Left lung (tissue), 10 donors: ENCODE results near the gene TM7SF3. TPM values are rescaled to one million over a fixed set of nuclear protein-coding genes. Genes with fewer than 3 reads are reported as not detected.

Experiments used
- ATAC-seq: fragments of 200-7000 bp; cut with Tn5 transposase; one replicate; pipeline ENCODE4 v1.9.1; 2020; ENCODE audit warnings: moderate library complexity
- DNase-seq, 4 donors: peaks; one replicate each; pipeline ENCODE4 v3.0.0-alpha.2; 2013 to 2020
- H3K27ac ChIP-seq, 2 donors: fragments of 200-600 bp; sonication (generic) in 1 of 2; one replicate each; pipeline versions ENCODE4 v1.5.0 to v1.8.0; 2020 to 2021
- H3K27me3 ChIP-seq, 2 donors: fragments of 200-600 bp; sonication (generic) in 1 of 2; one replicate each; pipeline versions ENCODE4 v1.5.0 to v1.8.0; 2020 to 2021
- H3K36me3 ChIP-seq, 2 donors: fragments of 200-600 bp; sonication (generic) in 1 of 2; one replicate each; pipeline versions ENCODE4 v1.5.0 to v1.8.0; 2020 to 2021
- H3K4me1 ChIP-seq, 2 donors: fragments of 200-600 bp; one replicate each; pipeline ENCODE4 v1.8.0; 2021
- H3K4me3 ChIP-seq, 2 donors: fragments of 200-600 bp; sonication (generic) in 1 of 2; one replicate each; pipeline versions ENCODE4 v1.5.0 to v1.8.0; 2020 to 2021; ENCODE audit warnings: mild to moderate bottlenecking in 1 of 2
- H3K9me3 ChIP-seq, 2 donors: fragments of 200-600 bp; sonication (generic) in 1 of 2; one replicate each; pipeline versions ENCODE4 v1.5.0 to v1.8.0; 2020 to 2021
- intact Hi-C, 2 donors: fragments of 100-400 bp; cut with DNase I; formaldehyde crosslinking; loops; one replicate each; pipeline versions ENCODE4 v1.11.2 to v1.14.2; 2022
- polyA plus RNA-seq, 6 donors: library from polyadenylated mRNA; unstranded; fragments of 120-200 nt; gene quantifications; one replicate each; pipeline ENCODE4 v1.2.1, GENCODE V29; 2013; ENCODE audit not compliant: insufficient read length in 6 of 6
- total RNA-seq, 2 donors: library from RNA; stranded (reverse); fragmentation: NEBNext Ultra II Directional; extraction: Animal tissue kit (Norgen Biotek cat#: 25700); gene quantifications; one replicate each; pipeline ENCODE4 v1.2.1, GENCODE V29; 2021
- TF ChIP-seq, protein P1 (sequence below), 2 donors: fragments of 200-600 bp; sonication (generic) in 1 of 2; IDR thresholded peaks; one replicate each; pipeline versions ENCODE4 v1.5.0 to v1.8.0; 2021; ENCODE audit warnings: antibody characterized with exemption in 2 of 2
- donor health status: DM: no; HTN: yes; CAD: no.
- donor health status: DM: no; HTN: no; CAD: no.

Gene TM7SF3
- total and polyA plus RNA-seq, 8 donors: 47.8 to 130 (median 59.0) TPM

- H3K4me3 ChIP-seq: peak overlapping the region; percentile 79 to 87
- no peaks in the 10 kb centered on the region for H3K9me3 ChIP-seq
- intact Hi-C loops: no loop called here
These were observed 77.4 kb downstream of the TM7SF3 start for GRCh38 chr12:26936559-26937442.

GRCh38 chr12:26935636-26936378 lies 78.4 kb downstream of the TM7SF3 start:
- DNase-seq (no peak), ATAC-seq (no peak)
- intact Hi-C loops: no loop called here
- Histone ChIP-seq H3K9me3 (no peaks in the 10 kb centered on the region), H3K4me3 (no peak overlapping the region), H3K27ac (no peak overlapping the region), H3K27me3 (no peaks in the 10 kb centered on the region), H3K4me1 (peaks cover 20 to 38% of the 10 kb centered on the region in 2 donors), H3K36me3 (peaks cover 0 to 4% of the 10 kb centered on the region in 2 donors)
- TF ChIP-seq, protein P1, sequence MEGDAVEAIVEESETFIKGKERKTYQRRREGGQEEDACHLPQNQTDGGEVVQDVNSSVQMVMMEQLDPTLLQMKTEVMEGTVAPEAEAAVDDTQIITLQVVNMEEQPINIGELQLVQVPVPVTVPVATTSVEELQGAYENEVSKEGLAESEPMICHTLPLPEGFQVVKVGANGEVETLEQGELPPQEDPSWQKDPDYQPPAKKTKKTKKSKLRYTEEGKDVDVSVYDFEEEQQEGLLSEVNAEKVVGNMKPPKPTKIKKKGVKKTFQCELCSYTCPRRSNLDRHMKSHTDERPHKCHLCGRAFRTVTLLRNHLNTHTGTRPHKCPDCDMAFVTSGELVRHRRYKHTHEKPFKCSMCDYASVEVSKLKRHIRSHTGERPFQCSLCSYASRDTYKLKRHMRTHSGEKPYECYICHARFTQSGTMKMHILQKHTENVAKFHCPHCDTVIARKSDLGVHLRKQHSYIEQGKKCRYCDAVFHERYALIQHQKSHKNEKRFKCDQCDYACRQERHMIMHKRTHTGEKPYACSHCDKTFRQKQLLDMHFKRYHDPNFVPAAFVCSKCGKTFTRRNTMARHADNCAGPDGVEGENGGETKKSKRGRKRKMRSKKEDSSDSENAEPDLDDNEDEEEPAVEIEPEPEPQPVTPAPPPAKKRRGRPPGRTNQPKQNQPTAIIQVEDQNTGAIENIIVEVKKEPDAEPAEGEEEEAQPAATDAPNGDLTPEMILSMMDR (IDR thresholded peaks at IDR 0.05): no peak

More at GRCh38 chr12:26936559-26937442, 77.4 kb downstream of the TM7SF3 start:
- Histone ChIP-seq H3K27me3 (no peaks in the 10 kb centered on the region), H3K4me1 (peaks cover 20 to 48% of the 10 kb centered on the region in 2 donors), H3K36me3 (no peaks in the 10 kb centered on the region), H3K27ac (peak overlapping the region; percentile 95 to 96)
- TF ChIP-seq, protein P1 (IDR thresholded peaks at IDR 0.05): no peak
- DNase-seq (no peak), ATAC-seq (no peak)

DNA sequence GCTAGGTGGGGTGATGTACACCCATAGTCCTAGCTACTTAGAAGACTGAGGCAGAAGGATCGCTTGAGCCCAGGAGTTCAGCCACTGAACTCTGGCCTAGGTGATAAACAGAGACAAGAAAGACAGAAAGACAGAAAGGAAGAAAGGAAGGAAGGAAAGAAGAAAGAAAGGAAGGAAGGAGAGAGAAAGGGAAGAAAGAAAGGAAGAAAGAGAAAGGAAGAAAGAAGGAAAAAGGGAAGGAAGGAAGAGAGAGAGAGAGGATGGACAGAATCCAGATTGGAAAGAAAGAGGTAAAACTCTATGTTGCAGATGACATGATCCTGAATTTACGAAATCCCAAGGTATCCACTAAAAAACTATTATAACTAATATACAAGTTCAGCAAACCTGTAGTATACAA lies 84.6 kb downstream of the TM7SF3 start:
- intact Hi-C loops: no loop called here

GRCh38 chr12:26928661-26929060 lies 85.5 kb downstream of the TM7SF3 start:
- TF ChIP-seq, protein P1 (IDR thresholded peaks at IDR 0.05): no peak
- ATAC-seq (no peak), DNase-seq (no peak)
- Histone ChIP-seq H3K27ac (no peak overlapping the region), H3K4me1 (no peaks in the 10 kb centered on the region), H3K9me3 (no peaks in the 10 kb centered on the region), H3K36me3 (peaks cover 0 to 38% of the 10 kb centered on the region in 2 donors), H3K4me3 (no peak overlapping the region), H3K27me3 (no peaks in the 10 kb centered on the region)
- intact Hi-C loops: no loop called here

More for the DNA sequence above, 84.6 kb downstream of the TM7SF3 start:
- no peak overlapping the region for H3K4me3 ChIP-seq
- DNase-seq: no peak
- no peaks in the 10 kb centered on the region for H3K9me3 ChIP-seq
- ATAC-seq: no peak
- no peaks in the 10 kb centered on the region for H3K4me1 ChIP-seq
- H3K27me3 ChIP-seq: no peaks in the 10 kb centered on the region
- peaks cover 0 to 33% of the 10 kb centered on the region in 2 donors for H3K36me3 ChIP-seq
- H3K27ac ChIP-seq: no peak overlapping the region
- TF ChIP-seq, protein P1 (IDR thresholded peaks at IDR 0.05): no peak

Other genes with a start within 250 kb of the TM7SF3 start
- gene ITPR2, start 181.2 kb downstream of the TM7SF3 start, total RNA-seq: 10 to 100 TPM; 37.7 to 67.8 TPM
- 1 to 10 TPM; 5.5 to 8.5 (median 6.9) TPM for gene ITPR2, start 181.2 kb downstream of the TM7SF3 start, polyA plus RNA-seq
- gene INTS13, start 76.4 kb downstream of the TM7SF3 start, total RNA-seq: 10 to 100 TPM; 17.1 to 22.1 TPM
- gene INTS13, start 76.4 kb downstream of the TM7SF3 start, polyA plus RNA-seq: 10 to 100 TPM; 29.9 to 37.0 (median 32.1) TPM
- 10 to 100 TPM; 44.0 to 53.5 TPM for gene FGFR1OP2, start 75.9 kb downstream of the TM7SF3 start, total RNA-seq
- gene FGFR1OP2, start 75.9 kb downstream of the TM7SF3 start, polyA plus RNA-seq: 100 to 1,000 TPM in 1 of 6 donors, 10 to 100 TPM in 5; 74.4 to 101 (median 87.3) TPM
- gene MED21, start 8.2 kb upstream of the TM7SF3 start, total RNA-seq: 10 to 100 TPM; 64.1 to 66.2 TPM
- 10 to 100 TPM; 56.1 to 65.8 (median 58.7) TPM for gene MED21, start 8.2 kb upstream of the TM7SF3 start, polyA plus RNA-seq
- not detected for gene C12orf71, start 68.2 kb upstream of the TM7SF3 start, total RNA-seq
- under 1 TPM; 0.25 to 0.47 (median 0.34) TPM for gene C12orf71, start 68.2 kb upstream of the TM7SF3 start, polyA plus RNA-seq
- gene STK38L, start 229.9 kb upstream of the TM7SF3 start, total RNA-seq: 10 to 100 TPM; 28.2 to 34.8 TPM
- 10 to 100 TPM; 37.4 to 45.1 (median 40.6) TPM for gene STK38L, start 229.9 kb upstream of the TM7SF3 start, polyA plus RNA-seq